ENCODE data around the gene GPR162. TPM values are rescaled to one million over a fixed set of nuclear protein-coding genes. Genes with fewer than 3 reads are reported as not detected.

Gene GPR162
- total RNA-seq, 1 donor from 2014 or later, result 0.75 TPM

DNA sequence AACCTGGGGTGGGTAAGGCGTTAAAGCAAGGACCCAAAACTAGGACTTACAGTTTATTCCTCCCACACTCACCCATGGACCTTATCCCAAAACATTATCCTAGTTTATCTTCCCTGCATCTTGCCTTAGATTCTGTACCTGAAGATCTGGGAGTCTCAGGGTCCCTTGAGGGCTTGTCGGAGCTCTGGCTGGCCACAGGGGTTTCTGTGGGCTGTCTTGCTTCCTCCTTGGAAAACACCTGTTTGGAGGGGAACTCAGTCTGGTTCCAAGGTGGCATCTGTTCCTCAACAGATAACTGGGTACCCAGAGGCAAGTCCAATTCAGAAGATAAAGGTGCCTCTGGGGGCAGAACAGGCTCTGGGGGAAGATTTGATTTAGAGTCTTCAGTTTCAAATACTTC is 27.8 kb downstream of the GPR162 start:
- no peak for DNase-seq (ENCODE audit: low read depth)
- Histone ChIP-seq H3K36me3 (ENCODE audit: control insufficient read depth, insufficient read depth, low read length) (peaks cover 4% of the 10 kb centered on the region), H3K27me3 (ENCODE audit: control insufficient read depth, insufficient read depth, low read length) (no peaks in the 10 kb centered on the region), H3K4me3 (ENCODE audit: low read depth, low read length) (no peak overlapping the region)
- TF ChIP-seq, protein P1, sequence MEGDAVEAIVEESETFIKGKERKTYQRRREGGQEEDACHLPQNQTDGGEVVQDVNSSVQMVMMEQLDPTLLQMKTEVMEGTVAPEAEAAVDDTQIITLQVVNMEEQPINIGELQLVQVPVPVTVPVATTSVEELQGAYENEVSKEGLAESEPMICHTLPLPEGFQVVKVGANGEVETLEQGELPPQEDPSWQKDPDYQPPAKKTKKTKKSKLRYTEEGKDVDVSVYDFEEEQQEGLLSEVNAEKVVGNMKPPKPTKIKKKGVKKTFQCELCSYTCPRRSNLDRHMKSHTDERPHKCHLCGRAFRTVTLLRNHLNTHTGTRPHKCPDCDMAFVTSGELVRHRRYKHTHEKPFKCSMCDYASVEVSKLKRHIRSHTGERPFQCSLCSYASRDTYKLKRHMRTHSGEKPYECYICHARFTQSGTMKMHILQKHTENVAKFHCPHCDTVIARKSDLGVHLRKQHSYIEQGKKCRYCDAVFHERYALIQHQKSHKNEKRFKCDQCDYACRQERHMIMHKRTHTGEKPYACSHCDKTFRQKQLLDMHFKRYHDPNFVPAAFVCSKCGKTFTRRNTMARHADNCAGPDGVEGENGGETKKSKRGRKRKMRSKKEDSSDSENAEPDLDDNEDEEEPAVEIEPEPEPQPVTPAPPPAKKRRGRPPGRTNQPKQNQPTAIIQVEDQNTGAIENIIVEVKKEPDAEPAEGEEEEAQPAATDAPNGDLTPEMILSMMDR (IDR thresholded peaks at IDR 0.05; ENCODE audit: insufficient read depth, low read length, poor library complexity, severe bottlenecking), result no peak

DNA sequence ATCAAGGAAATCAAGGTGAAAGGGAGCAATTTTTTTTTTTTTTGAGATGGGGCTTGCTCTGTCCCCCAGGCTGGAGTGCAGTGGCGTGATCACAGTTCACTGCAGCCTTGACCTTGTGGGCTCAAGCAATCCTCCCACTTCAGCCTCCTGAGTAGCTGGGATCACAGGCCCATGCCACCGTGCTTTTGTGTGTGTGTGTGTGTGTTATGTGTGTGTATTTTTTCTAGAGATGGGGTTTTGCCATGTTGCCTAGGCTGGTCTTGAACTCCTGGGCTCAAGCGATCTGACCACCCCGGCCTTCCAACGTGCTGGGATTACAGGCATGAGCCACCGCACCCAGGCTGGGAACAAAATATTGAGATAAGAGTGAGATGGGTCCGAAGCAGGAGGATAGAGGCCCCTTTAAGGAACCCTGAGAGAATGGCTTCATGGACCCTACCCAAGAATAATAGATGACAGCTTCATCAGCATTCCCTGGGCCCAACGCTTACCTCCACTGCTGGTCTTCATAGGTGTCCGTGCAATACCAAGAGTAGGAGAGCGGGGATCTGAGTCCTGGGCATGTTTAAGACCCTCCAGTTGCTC is 28.4 kb downstream of the GPR162 start:
- TF ChIP-seq, protein P1 (IDR thresholded peaks at IDR 0.05; ENCODE audit: insufficient read depth, low read length, poor library complexity, severe bottlenecking), result no peak
- Histone ChIP-seq H3K36me3 (ENCODE audit: control insufficient read depth, insufficient read depth, low read length) (peaks cover 4% of the 10 kb centered on the region), H3K4me3 (ENCODE audit: low read depth, low read length) (peak overlapping the region; percentile 95), H3K27me3 (ENCODE audit: control insufficient read depth, insufficient read depth, low read length) (no peaks in the 10 kb centered on the region)
- no peak for DNase-seq (ENCODE audit: low read depth)

DNA sequence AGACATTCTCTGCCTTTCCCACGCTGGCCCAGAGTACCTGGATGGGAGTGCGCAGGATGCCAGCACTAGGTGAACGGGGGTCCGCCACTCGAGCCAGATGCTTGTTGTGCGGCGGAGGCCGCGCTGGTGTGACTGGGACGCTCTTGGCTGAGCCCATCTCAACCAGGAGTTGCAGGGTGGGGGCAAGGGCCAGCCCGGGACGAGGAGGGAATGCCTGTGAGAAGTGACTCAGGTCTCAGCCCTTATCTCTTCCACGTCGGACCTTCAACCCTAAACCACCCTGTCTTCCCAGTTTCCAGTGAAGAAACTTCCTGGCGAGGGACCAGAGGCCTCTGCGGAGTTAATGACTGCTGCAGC is 29.2 kb downstream of the GPR162 start:
- TF ChIP-seq, protein P1 (IDR thresholded peaks at IDR 0.05; ENCODE audit: insufficient read depth, low read length, poor library complexity, severe bottlenecking), result no peak
- peak overlapping the region; percentile 95 for H3K4me3 ChIP-seq (ENCODE audit: low read depth, low read length)
- H3K27me3 ChIP-seq (ENCODE audit: control insufficient read depth, insufficient read depth, low read length), result no peaks in the 10 kb centered on the region
- DNase-seq (ENCODE audit: low read depth), result no peak
- peaks cover 4% of the 10 kb centered on the region for H3K36me3 ChIP-seq (ENCODE audit: control insufficient read depth, insufficient read depth, low read length)

DNA sequence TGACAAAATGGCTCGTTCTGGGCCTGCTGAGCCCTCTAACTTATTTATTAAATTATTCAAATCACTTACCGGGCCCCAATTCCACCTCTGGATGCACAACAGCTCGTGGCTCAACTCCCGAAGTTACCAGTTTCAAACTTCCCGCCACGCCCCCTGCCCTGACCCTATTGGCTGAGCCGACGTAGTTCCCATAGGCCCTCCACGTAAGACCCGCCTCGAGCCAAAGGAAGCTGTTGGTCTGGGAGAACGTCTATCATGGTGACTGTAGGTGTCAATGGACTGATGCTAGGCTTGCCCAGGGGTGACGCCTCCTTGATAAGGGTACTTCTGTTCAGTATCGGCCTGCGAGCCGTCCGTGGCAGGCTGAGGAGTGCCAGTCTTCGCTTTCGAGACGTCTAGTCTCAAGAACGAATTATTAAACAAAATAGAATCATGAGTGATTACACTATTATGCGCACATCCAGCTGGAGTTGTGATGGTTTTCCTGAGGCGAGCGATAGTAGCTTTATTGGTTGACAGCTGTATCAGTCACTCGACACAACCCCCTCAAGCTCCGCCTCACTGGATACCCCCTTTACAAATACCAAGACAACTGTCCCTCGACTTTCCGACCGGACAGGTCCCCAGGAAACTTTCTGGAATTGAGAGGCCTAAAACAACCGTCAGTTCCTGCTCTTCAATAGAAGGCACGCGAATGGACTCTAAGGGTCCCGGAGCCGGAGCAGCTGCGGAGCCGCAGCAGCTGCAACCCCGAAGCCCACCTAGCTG is 29.7 kb downstream of the GPR162 start, which contains the start of gene CDCA3:
CDCA3 (minus strand) TSS at position 134 of the 768 bp plus-strand sequence. CDS start 334 bp downstream, outside the sequence.
- DNase-seq (ENCODE audit: low read depth), result peak; percentile 96
- Histone ChIP-seq H3K4me3 (ENCODE audit: low read depth, low read length) (peak within 1 kb of the TSS; percentile 95), H3K36me3 (ENCODE audit: control insufficient read depth, insufficient read depth, low read length) (peaks cover 4% of the 10 kb centered on the region), H3K27me3 (ENCODE audit: control insufficient read depth, insufficient read depth, low read length) (no peaks in the 10 kb centered on the region)
- TF ChIP-seq, protein P1 (IDR thresholded peaks at IDR 0.05; ENCODE audit: insufficient read depth, low read length, poor library complexity, severe bottlenecking), result no peak

DNA sequence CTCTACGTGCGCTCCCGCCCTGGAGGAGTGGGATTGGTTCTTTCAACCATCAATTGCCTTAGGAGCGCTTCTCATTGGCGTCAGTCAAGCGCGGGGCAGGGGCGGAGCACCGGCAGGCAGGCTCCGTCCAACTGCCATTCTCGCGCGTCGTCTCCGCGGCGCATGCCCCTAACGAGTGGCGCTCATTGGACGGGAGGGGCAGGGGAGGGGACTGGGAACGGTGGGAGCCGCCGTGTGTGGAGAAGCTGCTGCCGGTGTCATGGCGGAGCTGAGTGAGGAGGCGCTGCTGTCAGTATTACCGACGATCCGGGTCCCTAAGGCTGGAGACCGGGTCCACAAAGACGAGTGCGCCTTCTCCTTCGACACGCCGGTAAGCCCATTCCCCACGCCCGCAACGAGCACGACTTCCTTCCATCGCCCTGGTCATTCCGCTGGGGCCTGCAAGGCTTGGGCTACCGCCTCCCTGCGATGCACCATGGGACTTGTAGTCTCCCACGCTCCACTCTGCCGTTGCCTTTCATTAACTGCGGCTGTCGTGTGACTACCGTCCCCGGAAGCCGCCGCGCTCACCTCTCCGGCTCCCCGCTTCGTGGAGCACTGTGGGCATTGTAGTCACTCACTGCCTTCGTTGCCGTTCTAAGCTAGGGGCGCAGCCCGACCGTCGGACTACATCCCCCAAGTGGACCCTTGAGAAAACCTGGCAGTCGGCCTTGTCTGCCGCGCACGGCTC is 30.5 kb downstream of the GPR162 start, which contains the start of gene USP5:
USP5 (plus strand) TSS at position 230 of the 730 bp plus-strand sequence; CDS start at position 260, 30 bp downstream.
- Histone ChIP-seq H3K36me3 (ENCODE audit: control insufficient read depth, insufficient read depth, low read length) (peaks cover 3% of the 10 kb centered on the region), H3K27me3 (ENCODE audit: control insufficient read depth, insufficient read depth, low read length) (no peaks in the 10 kb centered on the region), H3K4me3 (ENCODE audit: low read depth, low read length) (peak within 1 kb of the TSS; percentile 95)
- peak; percentile 99 for DNase-seq (ENCODE audit: low read depth)
- TF ChIP-seq, protein P1 (IDR thresholded peaks at IDR 0.05; ENCODE audit: insufficient read depth, low read length, poor library complexity, severe bottlenecking), result no peak
